Right lobe of liver (tissue), 4 donors: Measurements from ENCODE around the gene GH2.
"Not testable (repeated sequence)": the region's sequence is repeated elsewhere in the genome, so short reads cannot be mapped to it uniquely, and the experiment has no call there.

Source experiments
- CTCF ChIP-seq, 4 donors: fragments of 200-600 bp in 3 of 4; fragments of 450-650 bp in 1 of 4; IDR thresholded peaks; one replicate each; pipeline versions ENCODE4 v1.5.1 to v1.8.0; 2016 to 2022; ENCODE audit warnings: antibody characterized with exemption in 4 of 4, mild to moderate bottlenecking in 2 of 4
- POLR2A ChIP-seq: fragments of 450-650 bp; IDR thresholded peaks from one replicate; pipeline ENCODE4 v1.6.1; 2017; ENCODE audit warnings: antibody characterized with exemption, mild to moderate bottlenecking
- donor health status: DM: no; HTN: no; CAD: no.
- donor health status: DM: no; HTN: no; CAD: no.
- donor health status: DM: no; HTN: yes; CAD: no.

- not testable (repeated sequence) for TF ChIP-seq CTCF (IDR thresholded peaks at IDR 0.05); POLR2A
These were observed 7.6 kb downstream of the GH2 start for GRCh38 chr17:63874061-63874626.
